IPS-20b (cell line): ENCODE measurements around the gene TSPAN18.

ENCODE experiments used
- H3K27ac ChIP-seq: one replicate; pipeline ENCODE4 v1.5.1; 2013; ENCODE audit warnings: low read length
- H3K27me3 ChIP-seq: 2 replicates; pipeline ENCODE4 v1.6.1; 2013; ENCODE audit warnings: mild to moderate bottlenecking, low read length, inconsistent platforms; ENCODE audit not compliant: insufficient read depth
- H3K36me3 ChIP-seq: 2 replicates; pipeline ENCODE4 v1.6.1; 2013; ENCODE audit warnings: low read depth, mild to moderate bottlenecking, inconsistent platforms, low read length, moderate library complexity; ENCODE audit not compliant: insufficient read depth
- H3K4me1 ChIP-seq: 2 replicates; pipeline ENCODE4 v1.6.1; 2013; ENCODE audit warnings: mild to moderate bottlenecking, control low read depth, inconsistent platforms, low read length, moderate library complexity; ENCODE audit not compliant: insufficient read depth
- H3K4me3 ChIP-seq: 2 replicates; pipeline ENCODE4 v1.5.1; 2013; ENCODE audit warnings: mild to moderate bottlenecking, low read length, inconsistent platforms
- H3K9ac ChIP-seq: 2 replicates; pipeline ENCODE4 v1.6.1; 2013; ENCODE audit warnings: low read depth, mild to moderate bottlenecking, inconsistent platforms, low read length, moderate library complexity
- H3K9me3 ChIP-seq: 2 replicates; pipeline ENCODE4 v1.6.1; 2013; ENCODE audit warnings: mild to moderate bottlenecking, low read depth, low read length, inconsistent platforms; ENCODE audit not compliant: insufficient read depth

The TSPAN18 gene

DNA sequence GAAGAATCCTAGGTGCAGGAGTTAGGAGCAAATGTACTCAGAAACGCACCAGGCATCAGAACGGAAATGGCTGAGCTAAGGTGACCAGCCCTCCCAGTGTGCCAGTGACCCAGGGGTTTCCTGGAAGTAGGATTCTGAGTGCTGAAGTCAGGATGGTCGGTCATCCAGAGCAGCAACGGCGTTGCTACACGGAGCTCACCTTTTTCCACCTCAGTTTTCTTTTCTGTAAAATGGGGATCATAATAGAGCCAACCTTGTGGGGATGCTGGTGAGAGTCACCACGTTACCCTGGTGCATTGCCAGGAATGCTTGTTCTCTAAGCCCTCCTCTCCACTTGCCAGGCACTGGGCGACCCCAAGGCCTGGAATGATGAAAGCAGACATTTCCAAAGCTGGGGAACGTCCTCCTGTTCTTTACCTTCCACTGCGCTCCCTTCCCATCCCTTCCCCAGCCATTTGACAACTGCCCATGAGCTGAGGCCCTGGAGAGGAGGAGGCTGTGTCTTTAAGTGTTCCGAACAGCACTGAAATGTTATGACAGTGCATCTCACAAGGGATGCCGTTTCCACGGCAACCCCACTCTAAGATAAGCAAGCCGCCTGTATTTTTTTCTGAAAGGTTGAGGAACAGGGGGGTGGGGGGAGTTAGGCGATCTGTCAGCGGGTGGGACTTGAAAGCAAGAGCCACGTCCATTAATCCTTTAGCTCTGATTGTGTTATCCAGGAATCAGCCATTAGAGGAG is 66.8 kb downstream of the TSPAN18 start:
- Histone ChIP-seq H3K27me3 (no peaks in the 10 kb centered on the region), H3K27ac (no peak overlapping the region), H3K4me1 (peaks cover 20% of the 10 kb centered on the region), H3K9me3 (no peaks in the 10 kb centered on the region), H3K9ac (no peak overlapping the region), H3K4me3 (no peak overlapping the region), H3K36me3 (no peaks in the 10 kb centered on the region)

DNA sequence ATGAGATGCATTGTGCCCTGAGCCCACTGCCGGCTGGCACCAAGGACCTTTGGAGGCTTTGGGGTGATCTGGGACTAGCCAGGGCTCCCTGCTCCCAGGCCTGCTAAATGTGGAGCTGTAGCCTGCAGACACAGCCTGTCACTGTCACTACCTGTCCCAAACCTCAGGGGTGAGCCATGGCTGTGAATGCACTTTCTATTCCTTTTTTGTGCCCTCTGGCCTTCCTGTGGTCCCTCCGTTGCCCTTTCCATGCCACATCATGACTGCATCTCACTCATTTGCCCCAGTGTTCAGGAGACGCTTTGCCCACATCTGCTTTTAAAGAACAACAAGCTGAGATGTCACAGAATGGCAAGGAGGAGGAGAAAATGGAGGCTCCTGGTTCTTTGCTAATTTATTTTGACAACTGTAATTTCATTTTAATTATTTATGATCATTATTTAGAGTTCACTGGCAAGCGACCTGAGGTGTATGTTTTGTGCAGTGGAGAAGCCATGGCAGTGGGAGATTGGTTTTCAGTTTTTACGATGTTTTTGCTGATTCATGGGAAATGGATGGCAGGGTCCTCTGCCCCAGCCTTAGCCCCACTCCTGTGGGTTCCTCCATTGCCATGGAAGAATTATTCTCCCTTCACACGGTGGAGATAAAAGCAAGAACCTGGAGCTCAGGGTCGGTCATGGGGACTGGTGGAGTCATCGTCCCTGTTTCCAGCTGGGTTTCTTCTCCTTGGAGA is 69.2 kb downstream of the TSPAN18 start:
- H3K27ac ChIP-seq: no peak overlapping the region
- no peak overlapping the region for H3K4me3 ChIP-seq
- no peaks in the 10 kb centered on the region for H3K27me3 ChIP-seq
- H3K9ac ChIP-seq: no peak overlapping the region
- peaks cover 26% of the 10 kb centered on the region for H3K4me1 ChIP-seq
- no peaks in the 10 kb centered on the region for H3K9me3 ChIP-seq
- no peaks in the 10 kb centered on the region for H3K36me3 ChIP-seq

DNA sequence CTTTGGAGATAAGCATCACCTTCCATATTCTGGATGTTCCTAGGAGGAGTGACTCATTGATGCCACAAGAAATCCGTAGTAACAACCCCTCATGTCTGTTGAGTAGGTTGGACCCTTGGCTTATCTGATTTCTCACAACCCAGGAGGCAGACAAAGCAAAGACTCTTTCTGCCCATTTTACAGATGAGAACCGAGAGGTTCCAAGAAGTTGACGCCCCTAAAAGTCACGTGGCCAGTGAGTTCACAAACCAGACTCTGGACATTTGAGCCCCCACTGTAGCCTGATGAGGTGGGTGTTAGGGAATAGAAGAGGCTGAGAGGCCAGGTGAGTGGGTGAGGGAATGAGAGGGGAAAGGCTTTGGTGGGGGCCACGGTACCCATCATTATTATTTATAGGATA is 70.3 kb downstream of the TSPAN18 start:
- no peak overlapping the region for H3K27ac ChIP-seq
- peaks cover 29% of the 10 kb centered on the region for H3K4me1 ChIP-seq

DNA sequence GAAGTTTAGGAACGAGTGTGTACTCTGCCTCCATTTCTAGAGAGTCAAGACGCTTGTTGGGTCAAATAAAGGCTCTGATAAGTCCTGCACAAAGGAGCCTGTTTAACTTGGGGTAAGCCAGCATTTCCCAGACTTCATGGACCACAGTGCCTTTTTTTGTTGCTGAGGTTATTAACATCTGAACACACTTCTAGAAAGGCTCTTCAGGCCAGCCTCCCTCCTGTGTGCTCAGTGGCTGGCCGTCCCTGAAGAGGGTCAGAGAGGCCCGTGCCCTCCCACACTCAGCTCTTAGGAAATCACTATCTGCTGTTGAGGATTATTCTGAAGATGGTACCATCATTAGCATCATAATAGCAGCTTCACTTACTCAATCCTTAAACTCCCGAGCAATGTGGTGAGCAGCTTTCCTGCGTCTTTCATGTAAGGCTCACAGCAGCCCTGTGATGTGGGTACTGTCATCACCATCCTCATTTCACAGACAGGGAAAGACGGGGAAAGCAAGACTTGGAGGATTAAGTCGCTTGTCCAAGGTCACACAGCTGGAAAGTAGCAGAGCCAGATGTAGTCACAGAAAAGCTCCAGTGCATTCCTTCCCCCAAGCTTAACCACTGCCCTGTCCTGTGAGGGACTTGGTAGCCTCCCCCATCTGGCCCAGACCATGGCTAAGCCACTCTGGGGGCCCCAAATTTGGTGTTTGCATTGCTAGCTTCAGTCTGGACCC is 71.3 kb downstream of the TSPAN18 start:
- Histone ChIP-seq H3K27ac (no peak overlapping the region), H3K36me3 (no peaks in the 10 kb centered on the region), H3K9ac (peak overlapping the region; percentile 1; the same call in 1 of the 2 replicates), H3K4me1 (peaks cover 31% of the 10 kb centered on the region), H3K27me3 (no peaks in the 10 kb centered on the region), H3K9me3 (no peaks in the 10 kb centered on the region), H3K4me3 (peak overlapping the region; percentile 7; the same call in 1 of the 2 replicates)

More for the DNA sequence above, 70.3 kb downstream of the TSPAN18 start:
- Histone ChIP-seq H3K9ac (no peak overlapping the region), H3K36me3 (no peaks in the 10 kb centered on the region), H3K9me3 (no peaks in the 10 kb centered on the region), H3K27me3 (no peaks in the 10 kb centered on the region), H3K4me3 (no peak overlapping the region)

DNA sequence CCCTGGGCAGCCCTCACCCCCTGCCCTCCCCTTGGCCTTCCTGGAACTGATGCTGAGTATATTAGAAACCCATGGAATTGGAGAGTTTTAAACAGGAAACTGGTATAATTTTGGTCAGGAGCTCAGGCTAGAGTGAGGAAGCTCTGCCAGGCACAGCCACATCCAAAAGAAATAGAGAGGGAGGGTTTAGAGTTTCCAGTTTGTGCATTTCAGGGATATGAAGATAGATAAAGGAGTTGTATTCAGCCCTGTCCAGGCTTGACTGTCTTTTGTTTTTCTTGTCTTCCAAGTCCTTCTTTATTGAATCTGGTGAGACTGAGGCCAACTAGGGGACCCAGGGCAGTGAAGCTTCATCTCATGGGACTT is 71.8 kb downstream of the TSPAN18 start:
- peak overlapping the region; percentile 7; the same call in 1 of the 2 replicates for H3K4me3 ChIP-seq
- H3K9ac ChIP-seq: peak overlapping the region; percentile 1; the same call in 1 of the 2 replicates
- no peaks in the 10 kb centered on the region for H3K27me3 ChIP-seq
- peaks cover 31% of the 10 kb centered on the region for H3K4me1 ChIP-seq
- H3K27ac ChIP-seq: no peak overlapping the region
- no peaks in the 10 kb centered on the region for H3K9me3 ChIP-seq
- H3K36me3 ChIP-seq: no peaks in the 10 kb centered on the region

DNA sequence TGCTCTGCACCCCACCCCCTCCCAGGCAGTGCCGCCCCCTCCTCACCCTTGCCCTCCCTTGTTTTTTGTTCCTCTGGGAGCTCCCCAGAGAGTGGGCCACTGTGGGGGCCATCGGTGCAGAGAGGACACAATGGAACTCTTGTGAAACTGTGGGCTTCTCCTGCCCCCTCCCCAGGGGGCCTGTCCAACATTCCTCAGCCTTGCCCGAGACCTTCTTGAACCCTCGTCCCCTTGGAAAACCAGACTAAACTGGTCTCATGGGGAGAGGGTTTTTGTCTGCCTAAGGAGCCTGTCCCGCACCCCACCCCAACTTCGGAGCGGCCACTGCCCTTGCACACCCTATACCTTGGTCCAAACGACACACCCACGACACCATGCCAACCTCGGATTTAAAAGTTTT is 72.2 kb downstream of the TSPAN18 start:
- Histone ChIP-seq H3K4me3 (no peak overlapping the region), H3K27me3 (no peaks in the 10 kb centered on the region), H3K27ac (no peak overlapping the region), H3K9me3 (no peaks in the 10 kb centered on the region), H3K36me3 (no peaks in the 10 kb centered on the region), H3K4me1 (peaks cover 31% of the 10 kb centered on the region), H3K9ac (no peak overlapping the region)

DNA sequence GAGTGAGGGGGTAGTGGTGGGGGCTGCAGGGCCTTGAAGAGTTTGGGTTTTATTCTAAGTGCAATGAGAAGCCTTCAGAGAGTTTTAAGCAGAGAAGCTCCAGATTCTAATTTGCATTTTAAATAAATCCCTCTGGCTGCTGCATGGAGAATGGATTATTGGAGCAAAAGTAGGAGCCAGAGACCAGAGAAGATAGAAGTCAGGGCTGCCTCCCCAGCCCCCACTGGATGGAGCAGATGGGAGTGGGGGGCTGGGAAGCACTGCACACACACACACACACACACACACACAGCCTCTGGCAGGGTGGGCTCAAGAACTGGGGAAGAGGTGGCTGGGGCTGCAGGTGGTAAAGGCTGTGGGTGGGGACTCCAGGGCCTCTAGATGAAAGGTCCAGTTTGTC is 75.6 kb downstream of the TSPAN18 start:
- Histone ChIP-seq H3K9ac (no peak overlapping the region), H3K36me3 (no peaks in the 10 kb centered on the region), H3K27ac (no peak overlapping the region), H3K27me3 (no peaks in the 10 kb centered on the region), H3K4me3 (no peak overlapping the region), H3K9me3 (no peaks in the 10 kb centered on the region), H3K4me1 (peaks cover 33% of the 10 kb centered on the region; the same call in 1 of the 2 replicates)

DNA sequence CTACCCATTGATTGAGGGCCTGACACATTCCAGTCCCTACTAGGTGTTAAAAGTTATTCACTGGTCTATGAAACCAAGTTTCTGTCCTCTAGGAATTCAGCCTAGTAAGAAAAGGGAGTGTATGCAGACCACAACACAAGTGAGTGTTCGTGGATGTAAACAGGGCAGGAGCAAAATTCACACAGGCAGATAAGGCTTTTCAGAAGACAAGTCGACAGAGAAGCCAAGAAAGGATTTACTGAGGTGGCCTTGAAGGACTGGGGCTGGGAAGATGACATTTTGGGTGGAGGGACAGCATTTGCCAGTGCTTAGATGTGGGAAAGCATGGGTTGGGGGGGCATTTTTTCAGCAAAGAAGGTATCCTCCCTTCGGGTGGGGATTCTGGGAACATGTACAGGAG is 76.2 kb downstream of the TSPAN18 start:
- no peak overlapping the region for H3K9ac ChIP-seq
- no peaks in the 10 kb centered on the region for H3K36me3 ChIP-seq
- no peaks in the 10 kb centered on the region for H3K27me3 ChIP-seq
- no peak overlapping the region for H3K4me3 ChIP-seq
- H3K9me3 ChIP-seq: no peaks in the 10 kb centered on the region
- peaks cover 30% of the 10 kb centered on the region; the same call in 1 of the 2 replicates for H3K4me1 ChIP-seq
- no peak overlapping the region for H3K27ac ChIP-seq

DNA sequence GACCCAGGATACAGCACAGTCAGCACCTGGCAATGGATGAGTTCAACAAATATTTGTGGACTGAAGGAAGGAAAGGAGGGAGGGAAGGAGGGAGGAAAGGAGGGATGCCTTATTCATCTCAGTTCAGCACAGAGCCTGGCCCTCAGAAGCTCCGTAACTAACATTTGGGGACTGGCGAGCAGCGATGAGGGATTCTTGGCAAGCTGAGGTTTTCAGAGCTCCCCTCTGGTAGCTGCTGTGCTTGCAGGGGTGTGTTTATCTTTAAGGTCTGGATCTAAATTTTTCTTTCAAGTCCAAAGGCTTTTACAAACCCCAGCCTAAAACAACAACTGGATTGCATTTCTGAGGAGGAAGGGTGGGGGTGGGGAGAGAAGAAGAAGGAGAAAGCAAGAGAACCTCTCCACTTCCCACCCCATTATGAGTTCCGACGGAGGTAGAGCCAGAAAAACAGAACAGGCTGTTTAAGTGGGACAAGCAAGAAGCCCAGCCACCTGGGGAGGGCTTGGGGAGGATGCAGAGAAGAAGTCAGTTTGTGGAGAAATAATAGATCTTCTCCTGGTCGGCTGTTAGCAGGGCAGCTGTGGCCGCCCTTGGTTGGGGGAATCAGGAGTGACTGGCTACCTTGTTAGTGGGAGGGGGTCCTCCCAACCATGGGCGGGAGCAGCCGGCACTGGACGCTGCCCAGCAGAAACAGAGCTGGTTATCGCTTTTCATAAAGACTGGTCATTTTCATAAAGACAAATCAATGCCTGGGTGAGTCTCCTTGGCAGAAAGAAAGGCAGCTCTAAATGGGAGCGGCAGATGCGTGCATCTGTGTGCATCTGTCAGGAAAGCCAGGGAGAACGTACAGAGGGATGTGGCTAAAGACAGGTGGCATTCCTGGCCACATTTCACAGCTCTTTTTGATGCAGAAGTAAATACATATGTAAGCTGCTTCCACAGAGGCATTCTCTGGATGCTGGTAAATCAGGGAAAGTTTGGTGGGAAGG is 78.0 kb downstream of the TSPAN18 start:
- H3K36me3 ChIP-seq: no peaks in the 10 kb centered on the region
- H3K27me3 ChIP-seq: no peaks in the 10 kb centered on the region
- peaks cover 17% of the 10 kb centered on the region; the same call in 1 of the 2 replicates for H3K4me1 ChIP-seq
- no peaks in the 10 kb centered on the region for H3K9me3 ChIP-seq
- H3K27ac ChIP-seq: no peak overlapping the region
- H3K4me3 ChIP-seq: no peak overlapping the region
- H3K9ac ChIP-seq: no peak overlapping the region

DNA sequence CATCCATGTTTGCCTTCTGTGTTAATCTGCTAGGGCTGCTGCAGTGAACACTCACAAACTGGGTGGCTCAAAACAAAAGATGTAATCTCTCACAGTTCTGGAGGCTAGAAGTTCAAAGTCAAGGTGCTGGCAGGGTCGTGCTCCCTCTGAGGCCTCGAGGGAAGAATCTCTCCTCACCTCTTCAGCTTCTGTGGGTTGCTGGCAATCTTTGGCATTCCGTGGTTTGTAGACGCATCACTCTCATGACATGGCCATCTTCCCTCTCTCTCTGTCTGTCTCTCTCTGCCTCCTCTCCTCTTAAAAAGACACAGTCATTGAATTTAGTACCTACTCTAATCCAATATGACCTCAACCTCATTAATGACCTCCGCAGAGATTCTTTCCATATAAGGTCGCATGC is 78.8 kb downstream of the TSPAN18 start:
- Histone ChIP-seq H3K4me3 (no peak overlapping the region), H3K36me3 (no peaks in the 10 kb centered on the region), H3K27me3 (no peaks in the 10 kb centered on the region), H3K9ac (no peak overlapping the region), H3K27ac (no peak overlapping the region), H3K4me1 (peaks cover 16% of the 10 kb centered on the region; the same call in 1 of the 2 replicates), H3K9me3 (no peaks in the 10 kb centered on the region)
